ENCODE data around the gene MED26. TPM values are rescaled to one million over a fixed set of nuclear protein-coding genes. Genes with fewer than 3 reads are reported as not detected.
"Not testable (repeated sequence)": the region's sequence is repeated elsewhere in the genome, so short reads cannot be mapped to it uniquely, and the experiment has no call there.

The MED26 gene
- total RNA-seq, 2 experiments from 2014 or later = 11.3 to 11.9 TPM

- Mint-ChIP-seq H3K36me3 (ENCODE audit: low read depth) (peaks cover 20% of the 10 kb centered on the region), H3K27ac (peak within 1 kb of the TSS; percentile 92), H3K4me3 (peak within 1 kb of the TSS; percentile 92), H3K9me3 (no peaks in the 10 kb centered on the region), H3K4me1 (ENCODE audit: low read depth) (peaks cover 39% of the 10 kb centered on the region), H3K27me3 (ENCODE audit: low read depth) (peaks cover 6% of the 10 kb centered on the region)
- DNase-seq = peak; percentile 98
- intact Hi-C loops (cut with micrococcal nuclease) = loop anchor here (1.0 kb wide), 5 partner anchors 32 to 188 kb away; partner anchors contain the start of genes C19orf44, CALR3, CHERP and MED26
- CTCF ChIA-PET = interaction anchor here (0.6 kb wide), 1 partner anchor 645 kb away, joined by 7 read pairs; no protein-coding TSS in a partner anchor
Measured at GRCh38 chr19:16659832-16660708, 32.1 kb upstream of the MED26 start, which contains the start of gene SMIM7. Gene SMIM7 (minus strand): TSS chr19:16660144. CDS start chr19:16660110, 34 bp downstream.

GRCh38 chr19:16659464-16659831 lies 31.4 kb upstream of the MED26 start:
- peaks cover 39% of the 10 kb centered on the region for H3K4me1 Mint-ChIP-seq (ENCODE audit: low read depth)

DNA sequence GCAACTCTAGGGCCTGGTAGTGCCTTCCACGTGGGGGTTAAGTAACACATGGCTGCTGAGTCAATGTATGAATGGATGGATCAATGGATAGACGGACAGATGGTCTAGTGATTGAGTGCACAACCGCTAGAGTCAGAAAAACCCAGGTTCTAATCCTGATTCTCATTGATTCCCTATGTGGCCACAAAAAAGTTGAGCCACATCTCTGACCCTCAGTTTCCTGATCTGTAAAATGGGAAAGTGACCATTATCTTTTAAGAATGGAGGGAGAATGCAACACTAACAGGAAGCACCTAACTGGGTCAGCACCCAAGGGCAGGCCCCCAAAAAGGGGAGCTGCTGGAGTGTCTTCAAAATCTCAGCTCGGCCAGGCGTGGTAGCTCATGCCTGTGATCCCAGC lies 29.4 kb upstream of the MED26 start:
- DNase-seq = no peak
- Mint-ChIP-seq H3K9me3 (no peaks in the 10 kb centered on the region), H3K36me3 (ENCODE audit: low read depth) (peaks cover 35% of the 10 kb centered on the region), H3K4me3 (peak overlapping the region; percentile 36), H3K4me1 (ENCODE audit: low read depth) (peaks cover 39% of the 10 kb centered on the region), H3K27ac (no peak overlapping the region), H3K27me3 (ENCODE audit: low read depth) (peaks cover 6% of the 10 kb centered on the region)
- CTCF ChIA-PET = interaction anchor here (1.2 kb wide), 1 partner anchor 70 kb away, joined by 4 read pairs; no protein-coding TSS in a partner anchor
- intact Hi-C loops (cut with micrococcal nuclease) = no loop called here

More at GRCh38 chr19:16659464-16659831, 31.4 kb upstream of the MED26 start:
- Mint-ChIP-seq H3K36me3 (ENCODE audit: low read depth) (peaks cover 20% of the 10 kb centered on the region), H3K9me3 (no peaks in the 10 kb centered on the region), H3K27me3 (ENCODE audit: low read depth) (peaks cover 6% of the 10 kb centered on the region), H3K27ac (peak overlapping the region; percentile 92), H3K4me3 (peak overlapping the region; percentile 92)
- intact Hi-C loops (cut with micrococcal nuclease) = loop anchor here (1.0 kb wide), 1 partner anchor 163 kb away; the partner anchor contains the start of genes C19orf44 and CALR3
- CTCF ChIA-PET = no interaction called here
- no peak for DNase-seq

DNA sequence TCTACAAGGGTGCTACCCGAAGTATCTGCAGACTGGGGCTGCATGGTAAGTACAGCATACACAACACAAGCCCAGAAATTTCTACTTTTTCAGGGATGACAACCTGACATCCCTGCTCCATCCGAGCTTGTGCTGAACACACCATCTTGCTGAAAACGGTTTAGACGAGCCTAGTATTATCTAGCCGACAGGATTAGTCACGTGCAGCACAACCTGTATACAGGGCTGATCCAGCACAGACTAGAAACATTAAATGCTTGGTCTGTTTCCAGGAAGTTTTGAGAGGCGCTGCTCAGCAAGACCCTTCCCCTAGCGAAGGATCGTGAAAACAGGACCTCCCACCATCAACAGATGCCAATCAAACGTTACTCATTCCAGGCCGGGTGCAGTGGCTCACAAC lies 27.7 kb upstream of the MED26 start:
- H3K27me3 Mint-ChIP-seq (ENCODE audit: low read depth) = no peaks in the 10 kb centered on the region
- H3K9me3 Mint-ChIP-seq = no peaks in the 10 kb centered on the region
- H3K36me3 Mint-ChIP-seq (ENCODE audit: low read depth) = peaks cover 45% of the 10 kb centered on the region
- intact Hi-C loops (cut with micrococcal nuclease) = no loop called here
- no peak overlapping the region for H3K27ac Mint-ChIP-seq
- CTCF ChIA-PET = no interaction called here
- peaks cover 27% of the 10 kb centered on the region for H3K4me1 Mint-ChIP-seq (ENCODE audit: low read depth)
- no peak overlapping the region for H3K4me3 Mint-ChIP-seq
- DNase-seq = no peak

GRCh38 chr19:16654627-16655026 lies 26.6 kb upstream of the MED26 start:
- CTCF ChIA-PET = no interaction called here
- Mint-ChIP-seq H3K36me3 (ENCODE audit: low read depth) (peaks cover 50% of the 10 kb centered on the region), H3K4me1 (ENCODE audit: low read depth) (peaks cover 27% of the 10 kb centered on the region)

GRCh38 chr19:16654140-16654539 lies 26.1 kb upstream of the MED26 start:
- Mint-ChIP-seq H3K4me1 (ENCODE audit: low read depth) (peaks cover 24% of the 10 kb centered on the region), H3K27me3 (ENCODE audit: low read depth) (no peaks in the 10 kb centered on the region), H3K9me3 (no peaks in the 10 kb centered on the region), H3K36me3 (ENCODE audit: low read depth) (peaks cover 51% of the 10 kb centered on the region), H3K27ac (no peak overlapping the region), H3K4me3 (no peak overlapping the region)
- intact Hi-C loops (cut with micrococcal nuclease) = no loop called here
- CTCF ChIA-PET = no interaction called here
- DNase-seq = no peak

More at GRCh38 chr19:16654627-16655026, 26.6 kb upstream of the MED26 start:
- Mint-ChIP-seq H3K27ac (peak overlapping the region; percentile 41), H3K27me3 (ENCODE audit: low read depth) (no peaks in the 10 kb centered on the region), H3K9me3 (no peaks in the 10 kb centered on the region), H3K4me3 (no peak overlapping the region)
- intact Hi-C loops (cut with micrococcal nuclease) = no loop called here
- no peak for DNase-seq

- peaks cover 15% of the 10 kb centered on the region for H3K4me1 Mint-ChIP-seq (ENCODE audit: low read depth)
Measured at GRCh38 chr19:16652854-16653253, 24.9 kb upstream of the MED26 start.

GRCh38 chr19:16651421-16652188 lies 23.6 kb upstream of the MED26 start:
- intact Hi-C loops (cut with micrococcal nuclease); DNase-seq; H3K27ac Mint-ChIP-seq; CTCF ChIA-PET; H3K27me3 Mint-ChIP-seq (ENCODE audit: low read depth); H3K4me3 Mint-ChIP-seq; H3K9me3 Mint-ChIP-seq; H3K4me1 Mint-ChIP-seq (ENCODE audit: low read depth): not testable (repeated sequence)
- H3K36me3 Mint-ChIP-seq (ENCODE audit: low read depth) = peaks cover 48% of the 10 kb centered on the region

More at GRCh38 chr19:16652854-16653253, 24.9 kb upstream of the MED26 start:
- H3K9me3 Mint-ChIP-seq = no peaks in the 10 kb centered on the region
- H3K36me3 Mint-ChIP-seq (ENCODE audit: low read depth) = peaks cover 51% of the 10 kb centered on the region
- CTCF ChIA-PET = no interaction called here
- no peak for DNase-seq
- H3K27ac Mint-ChIP-seq = no peak overlapping the region
- no peaks in the 10 kb centered on the region for H3K27me3 Mint-ChIP-seq (ENCODE audit: low read depth)
- intact Hi-C loops (cut with micrococcal nuclease) = no loop called here
- H3K4me3 Mint-ChIP-seq = no peak overlapping the region

DNA sequence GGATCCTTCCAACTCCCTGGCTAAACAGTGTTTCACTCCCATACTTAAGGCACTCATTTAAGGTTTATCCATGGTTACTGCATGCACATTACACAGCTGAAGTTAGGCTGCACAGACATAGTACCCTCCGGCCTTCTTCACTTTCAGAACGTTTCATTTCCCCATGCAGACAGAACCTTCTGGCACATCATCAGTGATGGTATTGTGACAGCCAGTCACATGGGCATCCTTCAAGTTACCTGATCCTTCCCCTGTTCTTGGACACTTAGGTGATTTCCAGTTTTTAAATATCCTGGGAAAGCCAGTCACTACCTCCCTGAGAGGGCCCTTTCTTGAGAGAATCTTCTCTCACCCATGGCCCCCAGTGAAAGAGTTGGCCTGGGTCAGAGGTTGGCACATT lies 22.8 kb upstream of the MED26 start:
- intact Hi-C loops (cut with micrococcal nuclease) = no loop called here
- no peak for DNase-seq
- no peak overlapping the region for H3K27ac Mint-ChIP-seq

DNA sequence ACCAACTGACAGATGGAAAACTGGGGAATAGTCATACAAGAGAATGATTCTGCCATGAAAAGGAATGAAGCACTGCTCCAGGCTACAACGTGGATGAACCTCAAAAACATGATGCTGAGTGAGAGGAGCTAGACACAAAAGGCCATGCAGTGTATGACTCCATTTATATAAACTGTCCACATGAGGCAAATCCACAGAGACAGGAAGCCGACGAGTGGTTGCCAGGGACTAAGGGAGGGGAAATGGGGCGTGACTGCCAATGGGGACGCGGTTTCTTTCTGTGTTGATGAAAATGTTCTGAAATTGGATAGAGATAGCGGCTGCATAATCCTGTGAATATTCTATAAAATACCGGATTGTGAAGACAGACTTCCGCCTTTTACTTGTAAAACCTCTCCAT lies 21.7 kb upstream of the MED26 start:
- peaks cover 7% of the 10 kb centered on the region for H3K4me1 Mint-ChIP-seq (ENCODE audit: low read depth)
- intact Hi-C loops (cut with micrococcal nuclease) = no loop called here
- CTCF ChIA-PET = no interaction called here
- no peak overlapping the region for H3K27ac Mint-ChIP-seq
- no peaks in the 10 kb centered on the region for H3K9me3 Mint-ChIP-seq
- no peak for DNase-seq
- H3K36me3 Mint-ChIP-seq (ENCODE audit: low read depth) = peaks cover 47% of the 10 kb centered on the region
- no peaks in the 10 kb centered on the region for H3K27me3 Mint-ChIP-seq (ENCODE audit: low read depth)
- no peak overlapping the region for H3K4me3 Mint-ChIP-seq

More for the DNA sequence above, 22.8 kb upstream of the MED26 start:
- Mint-ChIP-seq H3K9me3 (no peaks in the 10 kb centered on the region), H3K4me3 (no peak overlapping the region), H3K36me3 (ENCODE audit: low read depth) (peaks cover 42% of the 10 kb centered on the region), H3K27me3 (ENCODE audit: low read depth) (no peaks in the 10 kb centered on the region), H3K4me1 (ENCODE audit: low read depth) (peaks cover 4% of the 10 kb centered on the region)
- CTCF ChIA-PET = interaction anchor here (0.6 kb wide), 1 partner anchor 67 kb away, joined by 3 read pairs; no protein-coding TSS in a partner anchor

DNA sequence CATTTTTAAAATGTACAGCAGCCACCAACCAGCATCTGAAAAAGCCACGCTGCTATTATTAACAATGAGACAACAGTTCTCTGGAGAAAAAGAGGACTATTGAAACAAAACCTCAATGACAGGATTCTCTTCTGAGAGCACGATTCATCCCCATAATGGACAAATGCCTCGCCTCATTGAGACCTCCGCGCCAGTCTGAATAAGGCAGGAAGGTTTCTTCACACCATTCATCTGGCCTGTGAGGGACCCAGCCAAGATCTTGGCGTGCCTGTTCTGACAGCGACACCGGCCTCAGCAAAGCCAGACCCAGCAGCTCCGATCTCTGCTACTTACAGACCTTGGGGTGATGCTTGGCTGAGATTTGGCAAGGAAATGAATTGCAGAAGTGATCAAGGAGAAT lies 17.1 kb upstream of the MED26 start:
- Mint-ChIP-seq H3K36me3 (ENCODE audit: low read depth) (peaks cover 38% of the 10 kb centered on the region), H3K4me1 (ENCODE audit: low read depth) (peaks cover 6% of the 10 kb centered on the region), H3K27ac (no peak overlapping the region), H3K27me3 (ENCODE audit: low read depth) (no peaks in the 10 kb centered on the region), H3K4me3 (no peak overlapping the region), H3K9me3 (no peaks in the 10 kb centered on the region)
- DNase-seq = no peak
- CTCF ChIA-PET = interaction anchor here (0.7 kb wide), 1 partner anchor 105 kb away, joined by 3 read pairs; no protein-coding TSS in a partner anchor
- intact Hi-C loops (cut with micrococcal nuclease) = no loop called here

DNA sequence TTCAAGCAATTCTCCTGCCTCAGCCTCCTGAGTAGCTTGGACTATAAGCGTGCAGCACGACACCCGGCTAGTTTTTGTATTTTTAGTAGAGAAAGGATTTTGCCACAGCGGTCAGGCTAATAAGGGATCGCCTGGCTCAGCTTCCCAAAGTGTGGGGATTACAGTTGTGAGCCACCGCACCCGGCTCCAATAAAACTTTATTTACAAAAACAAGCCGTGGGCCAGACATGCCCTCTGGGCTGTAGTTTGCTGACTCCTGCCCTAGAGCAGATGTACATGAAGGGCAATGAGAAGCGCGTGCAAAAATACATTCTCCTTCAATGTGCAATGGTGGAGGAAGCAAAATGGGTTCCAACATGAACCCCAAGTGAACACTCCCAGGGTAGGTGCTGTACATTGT lies 13.7 kb upstream of the MED26 start:
- Mint-ChIP-seq H3K27ac (no peak overlapping the region), H3K36me3 (ENCODE audit: low read depth) (peaks cover 36% of the 10 kb centered on the region), H3K9me3 (no peaks in the 10 kb centered on the region), H3K4me3 (no peak overlapping the region), H3K27me3 (ENCODE audit: low read depth) (no peaks in the 10 kb centered on the region), H3K4me1 (ENCODE audit: low read depth) (peaks cover 14% of the 10 kb centered on the region)
- no peak for DNase-seq
- CTCF ChIA-PET = interaction anchor here (0.6 kb wide), 1 partner anchor 32 kb away, joined by 7 read pairs; no protein-coding TSS in a partner anchor
- intact Hi-C loops (cut with micrococcal nuclease) = no loop called here

All from activated naive CD4-positive, alpha-beta T cell treated with anti-CD3 and anti-CD28 coated beads for 36 hours (primary cell).